Measurements from ENCODE around the gene PROZ.

GRCh38 chr13:113164492-113164891, 6.0 kb downstream of the PROZ start:
- no peak for TF ChIP-seq CTCF (optimal IDR thresholded peaks at IDR 0.05 in 1 of 3, IDR thresholded peaks at IDR 0.05 in 1 of 3, conservative IDR thresholded peaks at IDR 0.05 in 1 of 3; ENCODE audit: extremely low read depth in 1 of 3, insufficient read depth in 2 of 3, low read length in 3 of 3)
- TF ChIP-seq EZH2 (IDR thresholded peaks at IDR 0.05; ENCODE audit: low read length) = no peak
